GM18861 (cell line): ENCODE data around the gene TRIML1.
"Not testable (repeated sequence)": the region's sequence is repeated elsewhere in the genome, so short reads cannot be mapped to it uniquely, and the experiment has no call there.

Experiments
- ATAC-seq: cut with Tn5 transposase; IDR thresholded peaks from one replicate; pipeline ENCODE4 v1.9.1; 2021; ENCODE audit not compliant: unreplicated experiment

Gene TRIML1

GRCh38 chr4:188147776-188148175 lies 8.5 kb downstream of the TRIML1 start:
- no peak for ATAC-seq

- no peak for ATAC-seq
Measured at GRCh38 chr4:188154668-188155405, 15.6 kb downstream of the TRIML1 start.

- no peak for ATAC-seq
Measured at GRCh38 chr4:188158336-188158735, 19.1 kb downstream of the TRIML1 start.

GRCh38 chr4:188159513-188160226 lies 20.4 kb downstream of the TRIML1 start:
- ATAC-seq: not testable (repeated sequence)

- no peak for ATAC-seq
Measured at GRCh38 chr4:188160406-188160805, 21.2 kb downstream of the TRIML1 start.

GRCh38 chr4:188161167-188161566 lies 21.9 kb downstream of the TRIML1 start:
- ATAC-seq: no peak

GRCh38 chr4:188162698-188163097 lies 23.5 kb downstream of the TRIML1 start:
- ATAC-seq: no peak

GRCh38 chr4:188168726-188169373 lies 29.6 kb downstream of the TRIML1 start:
- ATAC-seq: no peak

- ATAC-seq: no peak
Measured at GRCh38 chr4:188171551-188171950, 32.3 kb downstream of the TRIML1 start.

GRCh38 chr4:188175288-188175687 lies 36.0 kb downstream of the TRIML1 start:
- no peak for ATAC-seq

GRCh38 chr4:188177997-188178675 lies 38.9 kb downstream of the TRIML1 start:
- ATAC-seq: no peak

- no peak for ATAC-seq
Measured at GRCh38 chr4:188178806-188179205, 39.6 kb downstream of the TRIML1 start.

- ATAC-seq: no peak
Measured at GRCh38 chr4:188187106-188187505, 47.9 kb downstream of the TRIML1 start.

GRCh38 chr4:188190461-188190860 lies 51.2 kb downstream of the TRIML1 start:
- ATAC-seq: no peak

- no peak for ATAC-seq
Measured at GRCh38 chr4:188194421-188194820, 55.2 kb downstream of the TRIML1 start.

GRCh38 chr4:188195389-188195985 lies 56.2 kb downstream of the TRIML1 start:
- ATAC-seq: no peak

GRCh38 chr4:188196134-188196735 lies 57.0 kb downstream of the TRIML1 start:
- no peak for ATAC-seq
